HG03460 (cell line): Measurements from ENCODE around the gene PLXNB2.

ENCODE experiments used
- ATAC-seq: cut with Tn5 transposase; IDR thresholded peaks from one replicate; pipeline ENCODE4 v1.9.1; 2021; ENCODE audit not compliant: unreplicated experiment

Gene PLXNB2

GRCh38 chr22:50253046-50253915 is 54.2 kb downstream of the PLXNB2 start:
- no peak for ATAC-seq

GRCh38 chr22:50252082-50253045 is 55.1 kb downstream of the PLXNB2 start:
- ATAC-seq, result no peak

GRCh38 chr22:50251477-50252081 is 55.9 kb downstream of the PLXNB2 start:
- ATAC-seq, result no peak

- ATAC-seq, result peak; percentile 56
Observed at GRCh38 chr22:50250555-50251476, 56.6 kb downstream of the PLXNB2 start, which contains the start of gene HDAC10. HDAC10 (minus strand) TSS chr22:50251265; CDS start chr22:50251032, 233 bp downstream.

- no peak for ATAC-seq
Observed at GRCh38 chr22:50250249-50250554, 57.2 kb downstream of the PLXNB2 start.

GRCh38 chr22:50249341-50250248 is 57.9 kb downstream of the PLXNB2 start:
- ATAC-seq, result no peak

GRCh38 chr22:50248196-50249081 is 59.0 kb downstream of the PLXNB2 start:
- no peak for ATAC-seq

- ATAC-seq, result no peak
Observed at GRCh38 chr22:50247748-50248147, 59.7 kb downstream of the PLXNB2 start.

- ATAC-seq, result no peak
Observed at GRCh38 chr22:50246242-50247175, 60.9 kb downstream of the PLXNB2 start.

- no peak for ATAC-seq
Observed at GRCh38 chr22:50245214-50246072, 62.0 kb downstream of the PLXNB2 start.

GRCh38 chr22:50244420-50245213 is 62.8 kb downstream of the PLXNB2 start, which contains the start of gene TUBGCP6:
TUBGCP6 (minus strand) TSS chr22:50245023; CDS start chr22:50244459, 564 bp downstream.
- peak; percentile 72 for ATAC-seq

- ATAC-seq, result no peak
Observed at GRCh38 chr22:50243685-50244419, 63.6 kb downstream of the PLXNB2 start.

- no peak for ATAC-seq
Observed at GRCh38 chr22:50242406-50242949, 65.0 kb downstream of the PLXNB2 start.

- ATAC-seq, result no peak
Observed at GRCh38 chr22:50238755-50239154, 68.7 kb downstream of the PLXNB2 start.
